ENCODE data around the gene CHORDC1.
A peak's percentile ranks its signal among the peaks of the same experiment; 100 is the strongest.

Gene CHORDC1
- 181 to 234 reads per million in 2 donors for total RNA-seq

GRCh38 chr11:90222459-90223247, at the start of gene CHORDC1:
TSS of gene CHORDC1 (minus strand) at chr11:90223049. CDS start at chr11:90222954, 95 bp downstream.
- peak; percentile 87 to 94 (median 88) for DNase-seq

- DNase-seq, result no peak
These were observed 34.3 kb upstream of the CHORDC1 start for GRCh38 chr11:90257158-90257525.

GRCh38 chr11:90256404-90257157, 33.7 kb upstream of the CHORDC1 start:
- no peak for DNase-seq

- DNase-seq, result no peak
These were observed 31.2 kb upstream of the CHORDC1 start for GRCh38 chr11:90254065-90254464.

- DNase-seq, result no peak
These were observed 29.2 kb upstream of the CHORDC1 start for GRCh38 chr11:90252053-90252452.

- no peak for DNase-seq
These were observed 28.8 kb upstream of the CHORDC1 start for GRCh38 chr11:90251599-90251998.

GRCh38 chr11:90250970-90251369, 28.1 kb upstream of the CHORDC1 start:
- peak in 1 of 5 experiments; percentile 31 for DNase-seq

- no peak for DNase-seq
These were observed 23.6 kb upstream of the CHORDC1 start for GRCh38 chr11:90246468-90246867.

GRCh38 chr11:90243534-90243933, 20.7 kb upstream of the CHORDC1 start:
- no peak for DNase-seq

- no peak for DNase-seq
These were observed 20.1 kb upstream of the CHORDC1 start for GRCh38 chr11:90242894-90243416.

GRCh38 chr11:90241414-90241813, 18.6 kb upstream of the CHORDC1 start:
- DNase-seq, result no peak

GRCh38 chr11:90239967-90240636, 17.3 kb upstream of the CHORDC1 start:
- peak in 1 of 5 experiments; percentile 21 for DNase-seq

GRCh38 chr11:90237004-90237403, 14.2 kb upstream of the CHORDC1 start:
- no peak for DNase-seq

- DNase-seq, result no peak
These were observed 12.7 kb upstream of the CHORDC1 start for GRCh38 chr11:90235526-90235925.

GRCh38 chr11:90234977-90235376, 12.1 kb upstream of the CHORDC1 start:
- DNase-seq, result no peak

- no peak for DNase-seq
These were observed 6.9 kb upstream of the CHORDC1 start for GRCh38 chr11:90229791-90230190.

- DNase-seq, result no peak
These were observed 5.2 kb upstream of the CHORDC1 start for GRCh38 chr11:90228056-90228455.

- DNase-seq, result no peak
These were observed 368 bp upstream of the CHORDC1 start for GRCh38 chr11:90223248-90223585.

GRCh38 chr11:90221803-90222458, 918 bp downstream of the CHORDC1 start:
- DNase-seq, result no peak

- peak in 1 of 5 experiments; percentile 53 for DNase-seq
These were observed 2.5 kb downstream of the CHORDC1 start for GRCh38 chr11:90220391-90220790.

- no peak for DNase-seq
These were observed 3.4 kb downstream of the CHORDC1 start for GRCh38 chr11:90219438-90219837.

GRCh38 chr11:90218606-90219005, 4.2 kb downstream of the CHORDC1 start:
- DNase-seq, result no peak

GRCh38 chr11:90216611-90217010, 6.2 kb downstream of the CHORDC1 start:
- no peak for DNase-seq

Data from T-helper 2 cell (primary cell).